Measurements from ENCODE around the gene RXRA. TPM values are rescaled to one million over a fixed set of nuclear protein-coding genes. Genes with fewer than 3 reads are reported as not detected.

RXRA gene
- total and polyA plus RNA-seq, 2 of the 13 experiments (the other 11 are each of a cell fraction or from before 2014, with no cell fraction given): 18.9 to 29.2 TPM

DNA sequence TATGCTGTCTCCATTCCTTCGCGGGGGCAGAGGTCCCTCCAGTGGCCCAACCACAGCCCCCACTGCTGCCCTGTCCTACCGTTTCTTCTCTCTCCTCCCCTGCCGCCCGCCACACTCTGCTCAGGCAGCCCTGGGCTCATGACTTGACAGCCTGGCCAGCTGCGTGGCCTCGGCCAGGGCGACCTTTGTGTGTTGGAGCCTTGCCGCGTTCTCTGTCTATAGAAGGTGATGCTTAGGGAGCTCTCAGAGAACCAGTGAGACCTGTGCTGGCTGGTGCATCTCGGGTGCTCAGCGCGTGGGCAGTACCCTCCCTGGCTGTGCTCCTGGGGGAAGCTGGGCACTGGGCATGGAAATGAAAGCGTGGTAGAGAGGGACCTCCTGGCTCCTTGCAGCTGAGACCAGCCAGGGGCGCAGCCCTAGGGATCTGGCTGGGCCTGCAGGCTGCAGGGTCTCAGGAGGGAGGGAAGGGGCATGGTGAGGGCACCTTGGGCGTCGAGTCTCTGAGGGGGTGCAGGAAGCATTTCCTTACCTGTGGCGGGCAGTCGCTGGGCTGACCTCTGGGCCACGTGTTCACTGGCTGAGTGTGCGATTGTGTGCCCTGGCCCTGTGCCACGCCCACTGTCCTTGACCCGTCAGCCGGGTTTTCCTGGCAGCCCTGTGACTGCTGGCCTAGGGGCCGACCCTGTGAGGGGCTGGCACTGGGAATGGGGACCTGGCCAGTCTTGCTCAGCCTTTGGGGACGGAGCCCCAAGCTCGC lies 50.3 kb downstream of the RXRA start (continued):
- TF ChIP-seq, protein P1, sequence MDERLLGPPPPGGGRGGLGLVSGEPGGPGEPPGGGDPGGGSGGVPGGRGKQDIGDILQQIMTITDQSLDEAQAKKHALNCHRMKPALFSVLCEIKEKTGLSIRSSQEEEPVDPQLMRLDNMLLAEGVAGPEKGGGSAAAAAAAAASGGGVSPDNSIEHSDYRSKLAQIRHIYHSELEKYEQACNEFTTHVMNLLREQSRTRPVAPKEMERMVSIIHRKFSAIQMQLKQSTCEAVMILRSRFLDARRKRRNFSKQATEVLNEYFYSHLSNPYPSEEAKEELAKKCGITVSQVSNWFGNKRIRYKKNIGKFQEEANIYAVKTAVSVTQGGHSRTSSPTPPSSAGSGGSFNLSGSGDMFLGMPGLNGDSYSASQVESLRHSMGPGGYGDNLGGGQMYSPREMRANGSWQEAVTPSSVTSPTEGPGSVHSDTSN (CRISPR knock-in tag; IDR thresholded peaks at IDR 0.05): no peak
- no peak for TF ChIP-seq RERE (CRISPR knock-in tag; IDR thresholded peaks at IDR 0.05; ENCODE audit: low read depth)
- peak; percentile 53; the same call in 1 of the 2 replicates for TF ChIP-seq ZNF598 (CRISPR knock-in tag; IDR thresholded peaks at IDR 0.05; ENCODE audit: borderline replicate concordance)
- TF ChIP-seq MXD4 (CRISPR knock-in tag; IDR thresholded peaks at IDR 0.05): no peak
- no peak for TF ChIP-seq ZNF34 (CRISPR knock-in tag; IDR thresholded peaks at IDR 0.05; ENCODE audit: borderline replicate concordance)
- TF ChIP-seq JUN (CRISPR knock-in tag; IDR thresholded peaks at IDR 0.05): no peak
- TF ChIP-seq TFE3 (CRISPR knock-in tag; IDR thresholded peaks at IDR 0.05): peak; percentile 61; the same call in 1 of the 2 replicates
- TF ChIP-seq RAD51 (IDR thresholded peaks at IDR 0.05; ENCODE audit: borderline replicate concordance): no peak
- TF ChIP-seq ESRRA (CRISPR knock-in tag; IDR thresholded peaks at IDR 0.05; ENCODE audit: low read depth): 0 out of 2 replicates have a peak, but pooled peaks have one; percentile 33
- TF ChIP-seq, protein P2, sequence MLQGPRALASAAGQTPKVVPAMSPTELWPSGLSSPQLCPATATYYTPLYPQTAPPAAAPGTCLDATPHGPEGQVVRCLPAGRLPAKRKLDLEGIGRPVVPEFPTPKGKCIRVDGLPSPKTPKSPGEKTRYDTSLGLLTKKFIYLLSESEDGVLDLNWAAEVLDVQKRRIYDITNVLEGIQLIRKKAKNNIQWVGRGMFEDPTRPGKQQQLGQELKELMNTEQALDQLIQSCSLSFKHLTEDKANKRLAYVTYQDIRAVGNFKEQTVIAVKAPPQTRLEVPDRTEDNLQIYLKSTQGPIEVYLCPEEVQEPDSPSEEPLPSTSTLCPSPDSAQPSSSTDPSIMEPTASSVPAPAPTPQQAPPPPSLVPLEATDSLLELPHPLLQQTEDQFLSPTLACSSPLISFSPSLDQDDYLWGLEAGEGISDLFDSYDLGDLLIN (CRISPR knock-in tag; IDR thresholded peaks at IDR 0.05; ENCODE audit: borderline replicate concordance): no peak
- TF ChIP-seq, protein P3, sequence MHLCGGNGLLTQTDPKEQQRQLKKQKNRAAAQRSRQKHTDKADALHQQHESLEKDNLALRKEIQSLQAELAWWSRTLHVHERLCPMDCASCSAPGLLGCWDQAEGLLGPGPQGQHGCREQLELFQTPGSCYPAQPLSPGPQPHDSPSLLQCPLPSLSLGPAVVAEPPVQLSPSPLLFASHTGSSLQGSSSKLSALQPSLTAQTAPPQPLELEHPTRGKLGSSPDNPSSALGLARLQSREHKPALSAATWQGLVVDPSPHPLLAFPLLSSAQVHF (CRISPR knock-in tag; IDR thresholded peaks at IDR 0.05): no peak
- TF ChIP-seq POLR2A (IDR thresholded peaks at IDR 0.05; ENCODE audit: insufficient read depth in 1 of 2, low read depth in 2 of 2, low read length in 2 of 2): no peak
- TF ChIP-seq, protein P4, sequence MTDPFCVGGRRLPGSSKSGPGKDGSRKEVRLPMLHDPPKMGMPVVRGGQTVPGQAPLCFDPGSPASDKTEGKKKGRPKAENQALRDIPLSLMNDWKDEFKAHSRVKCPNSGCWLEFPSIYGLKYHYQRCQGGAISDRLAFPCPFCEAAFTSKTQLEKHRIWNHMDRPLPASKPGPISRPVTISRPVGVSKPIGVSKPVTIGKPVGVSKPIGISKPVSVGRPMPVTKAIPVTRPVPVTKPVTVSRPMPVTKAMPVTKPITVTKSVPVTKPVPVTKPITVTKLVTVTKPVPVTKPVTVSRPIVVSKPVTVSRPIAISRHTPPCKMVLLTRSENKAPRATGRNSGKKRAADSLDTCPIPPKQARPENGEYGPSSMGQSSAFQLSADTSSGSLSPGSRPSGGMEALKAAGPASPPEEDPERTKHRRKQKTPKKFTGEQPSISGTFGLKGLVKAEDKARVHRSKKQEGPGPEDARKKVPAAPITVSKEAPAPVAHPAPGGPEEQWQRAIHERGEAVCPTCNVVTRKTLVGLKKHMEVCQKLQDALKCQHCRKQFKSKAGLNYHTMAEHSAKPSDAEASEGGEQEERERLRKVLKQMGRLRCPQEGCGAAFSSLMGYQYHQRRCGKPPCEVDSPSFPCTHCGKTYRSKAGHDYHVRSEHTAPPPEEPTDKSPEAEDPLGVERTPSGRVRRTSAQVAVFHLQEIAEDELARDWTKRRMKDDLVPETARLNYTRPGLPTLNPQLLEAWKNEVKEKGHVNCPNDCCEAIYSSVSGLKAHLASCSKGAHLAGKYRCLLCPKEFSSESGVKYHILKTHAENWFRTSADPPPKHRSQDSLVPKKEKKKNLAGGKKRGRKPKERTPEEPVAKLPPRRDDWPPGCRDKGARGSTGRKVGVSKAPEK (CRISPR knock-in tag; IDR thresholded peaks at IDR 0.05; ENCODE audit: borderline replicate concordance): no peak
- no peak for TF ChIP-seq NBN (conservative IDR thresholded peaks at IDR 0.05)
- TF ChIP-seq ZNF33A (CRISPR knock-in tag; IDR thresholded peaks at IDR 0.05; ENCODE audit: borderline replicate concordance): no peak
- TF ChIP-seq SKI (IDR thresholded peaks at IDR 0.05; ENCODE audit: partially characterized antibody): no peak
